ENCODE data around the gene TOGARAM1.
A peak's percentile ranks its signal among the peaks of the same experiment; 100 is the strongest.

The TOGARAM1 gene

DNA sequence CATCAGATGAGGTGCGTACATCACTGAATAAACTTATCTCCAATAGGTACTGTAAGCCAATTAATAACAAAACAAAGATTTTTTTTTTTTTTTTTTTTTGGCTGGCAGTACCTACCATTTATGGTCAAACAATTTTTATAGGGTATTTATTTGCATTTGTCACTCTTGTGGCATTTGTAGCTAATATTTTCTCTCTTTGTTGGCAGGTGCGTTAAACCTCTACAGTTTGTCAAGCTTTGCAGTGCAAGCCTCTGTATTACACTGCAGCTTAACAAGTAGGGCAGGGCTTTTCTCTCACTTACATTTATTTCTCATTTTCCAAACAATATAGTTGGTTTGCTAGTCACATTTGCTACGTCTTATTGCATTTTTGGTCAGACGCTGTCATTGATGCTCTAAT lies 134.2 kb downstream of the TOGARAM1 start:
- Mint-ChIP-seq H3K4me1 (ENCODE audit: low read depth) (peaks cover 2% of the 10 kb centered on the region), H3K4me3 (no peak overlapping the region), H3K27me3 (ENCODE audit: low read depth) (no peaks in the 10 kb centered on the region), H3K9me3 (no peaks in the 10 kb centered on the region), H3K27ac (no peak overlapping the region), H3K36me3 (ENCODE audit: low read depth) (peaks cover 61% of the 10 kb centered on the region)
- no peak for DNase-seq (ENCODE audit: low spot score)

DNA sequence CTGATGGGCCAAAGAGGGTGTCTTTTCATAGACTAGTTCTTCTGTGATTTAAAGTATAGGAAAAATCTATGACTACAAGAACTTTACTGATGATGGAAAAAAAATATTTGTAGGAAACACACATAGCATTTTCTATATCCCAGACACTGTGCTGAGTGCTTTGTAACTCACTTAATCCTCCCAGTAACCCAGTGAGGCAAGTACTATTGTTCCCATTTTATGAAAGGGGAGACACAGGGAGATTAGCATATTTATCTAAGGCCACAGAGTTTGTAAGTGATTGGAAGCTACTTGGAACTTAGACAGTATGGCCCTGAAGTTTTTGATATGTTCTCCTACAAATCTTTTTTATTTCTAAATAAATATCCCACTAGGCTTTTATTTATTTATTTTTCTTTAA lies 141.8 kb downstream of the TOGARAM1 start:
- Mint-ChIP-seq H3K4me3 (no peak overlapping the region), H3K27me3 (ENCODE audit: low read depth) (no peaks in the 10 kb centered on the region), H3K36me3 (ENCODE audit: low read depth) (peaks cover 55% of the 10 kb centered on the region), H3K4me1 (ENCODE audit: low read depth) (peaks cover 3% of the 10 kb centered on the region), H3K9me3 (no peaks in the 10 kb centered on the region), H3K27ac (no peak overlapping the region)
- DNase-seq (ENCODE audit: low spot score), result no peak

DNA sequence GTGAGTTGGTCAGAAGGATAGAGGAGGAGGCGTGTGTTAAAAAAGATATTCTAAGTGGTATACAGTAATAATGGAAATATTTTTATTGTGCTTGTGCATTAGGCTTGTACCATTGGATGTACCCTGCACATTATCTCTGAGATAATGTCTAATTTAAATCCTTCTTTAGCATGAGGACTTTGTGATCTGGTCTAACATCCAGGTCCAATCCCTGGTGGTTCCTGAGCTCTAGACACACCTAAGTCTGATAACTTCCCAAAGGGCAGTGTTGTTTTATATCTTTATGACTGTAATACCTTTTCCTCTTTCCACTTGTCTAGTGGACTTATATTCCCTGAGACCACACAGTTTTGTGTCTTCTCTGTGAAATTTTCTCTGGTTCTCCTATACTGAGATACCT lies 142.6 kb downstream of the TOGARAM1 start:
- H3K36me3 Mint-ChIP-seq (ENCODE audit: low read depth), result peaks cover 56% of the 10 kb centered on the region
- H3K27ac Mint-ChIP-seq, result no peak overlapping the region
- H3K27me3 Mint-ChIP-seq (ENCODE audit: low read depth), result no peaks in the 10 kb centered on the region
- H3K9me3 Mint-ChIP-seq, result no peaks in the 10 kb centered on the region
- DNase-seq (ENCODE audit: low spot score), result no peak
- peaks cover 3% of the 10 kb centered on the region for H3K4me1 Mint-ChIP-seq (ENCODE audit: low read depth)
- no peak overlapping the region for H3K4me3 Mint-ChIP-seq

DNA sequence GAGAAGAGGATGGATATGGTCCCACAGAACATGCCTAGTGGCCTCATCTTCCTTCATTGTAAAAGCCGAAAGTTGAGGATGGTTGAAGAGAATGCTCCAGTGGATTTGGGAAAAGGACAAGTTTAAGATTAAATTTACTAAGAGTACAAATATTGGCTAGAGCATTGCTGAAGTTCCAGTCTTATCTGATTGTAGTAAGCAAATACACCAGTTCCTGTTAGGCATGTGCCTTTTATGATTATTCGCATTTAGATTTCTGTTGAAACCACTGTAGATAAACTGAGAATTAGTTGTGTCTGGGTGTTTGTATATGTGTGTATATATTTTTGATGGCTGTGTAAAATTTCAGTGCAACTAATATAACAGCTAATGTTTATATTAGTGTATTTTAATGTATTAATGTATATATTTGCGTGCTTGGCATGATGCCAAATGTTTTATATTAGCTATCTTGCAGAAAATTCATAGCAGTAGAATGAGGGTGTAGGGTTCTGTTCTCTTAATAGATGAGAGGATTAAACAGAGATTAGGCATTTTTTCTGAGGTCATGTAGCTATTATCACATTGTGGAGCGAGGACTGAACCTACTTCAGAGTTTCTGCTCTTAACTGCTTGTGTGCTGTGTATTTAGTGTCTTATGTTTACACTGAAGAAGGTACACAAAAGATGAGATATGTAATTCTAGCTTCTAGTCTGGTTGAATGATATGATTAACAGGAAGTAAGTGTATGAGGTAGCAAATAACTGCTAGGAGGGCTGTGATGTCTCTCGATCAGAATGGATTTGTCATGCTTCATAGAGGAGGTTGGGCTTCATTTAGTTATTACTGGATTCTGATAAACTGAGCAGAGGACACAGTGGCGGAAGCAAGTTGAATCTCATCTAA lies 151.1 kb downstream of the TOGARAM1 start:
- H3K9me3 Mint-ChIP-seq, result no peaks in the 10 kb centered on the region
- H3K27ac Mint-ChIP-seq, result peak overlapping the region; percentile 58
- no peak overlapping the region for H3K4me3 Mint-ChIP-seq
- no peaks in the 10 kb centered on the region for H3K27me3 Mint-ChIP-seq (ENCODE audit: low read depth)
- peaks cover 67% of the 10 kb centered on the region for H3K36me3 Mint-ChIP-seq (ENCODE audit: low read depth)
- DNase-seq (ENCODE audit: low spot score), result no peak
- H3K4me1 Mint-ChIP-seq (ENCODE audit: low read depth), result peaks cover 12% of the 10 kb centered on the region

DNA sequence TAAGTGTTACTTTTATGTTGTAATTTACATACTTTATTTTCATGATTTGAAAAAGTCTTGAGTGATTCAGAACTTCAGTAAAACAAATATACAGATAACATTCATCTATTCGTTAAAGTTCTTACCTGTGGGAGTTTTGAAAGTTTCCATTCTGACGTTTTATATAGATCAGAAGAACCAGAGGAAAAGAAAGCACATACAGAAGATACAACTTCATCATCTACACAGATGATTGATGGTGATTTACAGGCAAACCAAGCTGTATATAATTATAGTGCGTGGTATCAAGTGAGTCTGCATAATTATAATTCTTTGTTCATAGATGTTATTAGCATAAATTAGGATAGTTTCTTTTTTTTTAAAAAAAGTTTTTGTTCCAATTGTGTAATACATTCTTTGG lies 152.3 kb downstream of the TOGARAM1 start:
- peaks cover 12% of the 10 kb centered on the region for H3K4me1 Mint-ChIP-seq (ENCODE audit: low read depth)
- peaks cover 65% of the 10 kb centered on the region for H3K36me3 Mint-ChIP-seq (ENCODE audit: low read depth)
- H3K4me3 Mint-ChIP-seq, result no peak overlapping the region

DNA sequence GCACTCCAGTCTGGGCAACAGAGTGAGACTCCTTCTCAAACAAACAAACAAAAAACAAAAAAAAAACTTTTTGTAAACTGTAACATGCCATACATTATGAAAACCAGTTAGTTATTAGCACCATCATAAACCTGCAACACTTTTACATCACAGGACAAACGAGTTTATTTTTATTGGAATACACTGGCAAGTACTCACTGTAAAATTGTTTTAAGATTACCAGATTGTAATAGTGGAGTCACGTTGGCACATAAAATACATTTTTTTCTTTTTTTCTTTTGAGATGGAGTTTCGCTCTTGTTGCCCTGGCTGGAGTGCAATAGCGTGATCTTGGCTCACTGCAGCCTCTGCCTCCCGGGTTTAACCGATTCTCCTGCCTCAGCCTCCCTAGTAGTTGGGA lies 156.6 kb downstream of the TOGARAM1 start:
- H3K4me3 Mint-ChIP-seq, result no peak overlapping the region
- H3K9me3 Mint-ChIP-seq, result no peaks in the 10 kb centered on the region
- H3K27ac Mint-ChIP-seq, result no peak overlapping the region
- H3K36me3 Mint-ChIP-seq (ENCODE audit: low read depth), result peaks cover 53% of the 10 kb centered on the region
- DNase-seq (ENCODE audit: low spot score), result no peak
- H3K27me3 Mint-ChIP-seq (ENCODE audit: low read depth), result no peaks in the 10 kb centered on the region
- H3K4me1 Mint-ChIP-seq (ENCODE audit: low read depth), result peaks cover 4% of the 10 kb centered on the region

More for the DNA sequence above, 152.3 kb downstream of the TOGARAM1 start:
- Mint-ChIP-seq H3K27ac (no peak overlapping the region), H3K27me3 (ENCODE audit: low read depth) (no peaks in the 10 kb centered on the region), H3K9me3 (no peaks in the 10 kb centered on the region)
- no peak for DNase-seq (ENCODE audit: low spot score)

DNA sequence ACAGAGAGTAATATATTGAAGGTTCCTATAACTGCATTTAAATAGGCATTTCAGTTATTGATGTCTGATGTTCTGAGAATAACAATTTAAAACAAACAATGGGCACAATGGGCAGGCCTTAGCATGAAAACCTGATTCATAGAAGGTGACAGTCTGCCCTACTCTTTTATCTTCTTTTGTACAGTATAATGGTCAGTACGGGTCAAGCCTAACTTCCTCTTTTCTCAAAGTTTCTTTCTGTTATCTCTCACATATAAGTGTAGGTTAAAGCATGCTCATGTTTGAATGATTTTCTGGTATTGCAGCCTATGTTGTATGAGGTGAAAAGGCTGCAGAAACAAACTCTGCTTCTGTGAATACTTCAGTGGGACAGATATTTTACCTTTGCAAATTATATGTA lies 158.1 kb downstream of the TOGARAM1 start:
- Mint-ChIP-seq H3K27ac (no peak overlapping the region), H3K4me3 (no peak overlapping the region), H3K9me3 (no peaks in the 10 kb centered on the region), H3K4me1 (ENCODE audit: low read depth) (no peaks in the 10 kb centered on the region), H3K36me3 (ENCODE audit: low read depth) (peaks cover 56% of the 10 kb centered on the region), H3K27me3 (ENCODE audit: low read depth) (no peaks in the 10 kb centered on the region)
- no peak for DNase-seq (ENCODE audit: low spot score)

DNA sequence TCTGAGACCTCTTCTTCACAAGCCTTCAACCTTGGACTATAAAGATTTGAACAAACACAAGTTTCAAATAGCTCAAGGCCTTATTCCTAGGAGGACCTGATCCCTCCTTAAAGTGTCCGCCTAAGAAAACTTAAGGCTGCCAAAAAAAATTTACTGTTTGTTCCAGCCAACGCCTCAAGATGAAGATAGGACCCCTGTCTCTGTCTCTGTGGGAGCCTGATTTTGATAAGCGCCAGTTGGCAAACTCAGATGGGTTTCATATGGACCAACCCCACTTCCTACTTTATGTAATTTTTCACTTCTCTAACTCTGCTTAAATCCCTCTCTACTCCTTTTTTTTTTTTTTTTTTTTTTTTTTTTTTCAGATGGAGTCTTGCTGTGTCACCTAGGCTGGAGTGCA lies 161.3 kb downstream of the TOGARAM1 start:
- no peak for DNase-seq (ENCODE audit: low spot score)
- H3K4me3 Mint-ChIP-seq, result no peak overlapping the region
- peaks cover 2% of the 10 kb centered on the region for H3K4me1 Mint-ChIP-seq (ENCODE audit: low read depth)
- H3K27me3 Mint-ChIP-seq (ENCODE audit: low read depth), result no peaks in the 10 kb centered on the region
- H3K36me3 Mint-ChIP-seq (ENCODE audit: low read depth), result peaks cover 46% of the 10 kb centered on the region
- H3K9me3 Mint-ChIP-seq, result no peaks in the 10 kb centered on the region
- no peak overlapping the region for H3K27ac Mint-ChIP-seq
